ENCODE results near the gene STMN1.

GRCh38 chr1:25890239-25891034, 15.8 kb downstream of the STMN1 start:
- TF ChIP-seq YY1 (IDR thresholded peaks at IDR 0.05; ENCODE audit: insufficient read depth, insufficient read length) (no peak), ZNF274 (IDR thresholded peaks at IDR 0.05; ENCODE audit: low read depth, low read length) (no peak)

Data from NT2/D1 (cell line).